ENCODE measurements around the gene CDC123. TPM values are rescaled to one million over a fixed set of nuclear protein-coding genes. Genes with fewer than 3 reads are reported as not detected.
"Not testable (repeated sequence)": the region's sequence is repeated elsewhere in the genome, so short reads cannot be mapped to it uniquely, and the experiment has no call there.

Gene CDC123
- total RNA-seq, 1 donor from 2014 or later = 76.0 TPM

- Mint-ChIP-seq H3K9me3 (ENCODE audit: unreplicated experiment) (no peaks in the 10 kb centered on the region), H3K27me3 (ENCODE audit: unreplicated experiment) (no peaks in the 10 kb centered on the region), H3K27ac (ENCODE audit: unreplicated experiment) (no peak overlapping the region), H3K4me3 (ENCODE audit: unreplicated experiment) (no peak overlapping the region), H3K4me1 (ENCODE audit: low read depth, unreplicated experiment) (peaks cover 9% of the 10 kb centered on the region), H3K36me3 (ENCODE audit: unreplicated experiment) (no peaks in the 10 kb centered on the region)
- TF ChIP-seq CTCF (IDR thresholded peaks at IDR 0.05; ENCODE audit: partially characterized antibody, unreplicated experiment) = no peak
- no peak for DNase-seq
Observed at GRCh38 chr10:12238821-12239220, 42.8 kb downstream of the CDC123 start.

- Mint-ChIP-seq H3K27ac (ENCODE audit: unreplicated experiment) (no peak overlapping the region), H3K9me3 (ENCODE audit: unreplicated experiment) (no peaks in the 10 kb centered on the region), H3K27me3 (ENCODE audit: unreplicated experiment) (no peaks in the 10 kb centered on the region), H3K4me1 (ENCODE audit: low read depth, unreplicated experiment) (peaks cover 9% of the 10 kb centered on the region), H3K36me3 (ENCODE audit: unreplicated experiment) (no peaks in the 10 kb centered on the region), H3K4me3 (ENCODE audit: unreplicated experiment) (no peak overlapping the region)
- TF ChIP-seq CTCF (IDR thresholded peaks at IDR 0.05; ENCODE audit: partially characterized antibody, unreplicated experiment) = no peak
- DNase-seq = no peak
Observed at GRCh38 chr10:12241810-12242529, 46.0 kb downstream of the CDC123 start.

- no peak for DNase-seq
- Mint-ChIP-seq H3K9me3 (ENCODE audit: unreplicated experiment) (no peaks in the 10 kb centered on the region), H3K36me3 (ENCODE audit: unreplicated experiment) (no peaks in the 10 kb centered on the region), H3K27me3 (ENCODE audit: unreplicated experiment) (no peaks in the 10 kb centered on the region), H3K27ac (ENCODE audit: unreplicated experiment) (peak overlapping the region; percentile 52), H3K4me1 (ENCODE audit: low read depth, unreplicated experiment) (peaks cover 9% of the 10 kb centered on the region), H3K4me3 (ENCODE audit: unreplicated experiment) (no peak overlapping the region)
- TF ChIP-seq CTCF (IDR thresholded peaks at IDR 0.05; ENCODE audit: partially characterized antibody, unreplicated experiment) = no peak
Observed at GRCh38 chr10:12243864-12244620, 48.1 kb downstream of the CDC123 start.

- Mint-ChIP-seq H3K27ac (ENCODE audit: unreplicated experiment) (no peak overlapping the region), H3K27me3 (ENCODE audit: unreplicated experiment) (no peaks in the 10 kb centered on the region), H3K36me3 (ENCODE audit: unreplicated experiment) (no peaks in the 10 kb centered on the region), H3K9me3 (ENCODE audit: unreplicated experiment) (no peaks in the 10 kb centered on the region), H3K4me1 (ENCODE audit: low read depth, unreplicated experiment) (no peaks in the 10 kb centered on the region), H3K4me3 (ENCODE audit: unreplicated experiment) (no peak overlapping the region)
- DNase-seq = no peak
- no peak for TF ChIP-seq CTCF (IDR thresholded peaks at IDR 0.05; ENCODE audit: partially characterized antibody, unreplicated experiment)
Observed at GRCh38 chr10:12250181-12250580, 54.2 kb downstream of the CDC123 start.

GRCh38 chr10:12250702-12251101 lies 54.7 kb downstream of the CDC123 start:
- not testable (repeated sequence) for H3K27ac Mint-ChIP-seq (ENCODE audit: unreplicated experiment); H3K36me3 Mint-ChIP-seq (ENCODE audit: unreplicated experiment); H3K4me3 Mint-ChIP-seq (ENCODE audit: unreplicated experiment); H3K27me3 Mint-ChIP-seq (ENCODE audit: unreplicated experiment); H3K4me1 Mint-ChIP-seq (ENCODE audit: low read depth, unreplicated experiment); H3K9me3 Mint-ChIP-seq (ENCODE audit: unreplicated experiment); DNase-seq
